ENCODE results near the gene PTCRA.

The PTCRA gene

DNA sequence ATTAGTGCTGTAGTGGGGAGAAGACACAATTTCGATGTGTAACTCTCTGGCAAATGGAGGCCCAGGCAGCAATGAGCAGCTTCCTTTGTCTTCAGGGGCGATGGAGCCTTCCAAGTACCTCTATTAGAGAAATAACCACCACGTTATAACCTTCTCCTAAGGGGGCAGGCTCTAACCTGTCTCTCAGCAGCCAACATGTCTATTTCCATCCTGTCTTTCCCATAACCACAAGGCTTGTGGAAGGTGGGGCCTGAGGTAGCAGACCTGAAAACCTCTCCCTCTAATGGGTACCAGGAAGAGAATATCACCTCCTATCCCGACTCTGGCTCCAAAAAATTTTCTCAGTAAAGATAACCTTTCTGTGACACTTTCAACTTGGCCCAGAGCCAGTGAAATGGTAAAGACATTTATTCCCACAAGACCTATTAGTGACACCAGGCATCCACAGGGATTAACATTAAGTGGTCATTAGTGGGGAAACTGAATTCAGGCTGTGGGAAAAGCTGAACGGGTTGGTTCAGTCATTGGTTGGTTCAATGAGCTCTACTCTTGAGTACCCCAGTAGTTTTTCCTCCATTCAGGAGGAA is 59.2 kb downstream of the PTCRA start:
- no peak for DNase-seq
